Activated CD8-positive, alpha-beta memory T cell treated with anti-CD3 and anti-CD28 coated beads, Interleukin-2, amount 50 U/mL, for 4 hours (primary cell): ENCODE results near the gene RYR3.

Experiments used
- DNase-seq: peaks from one replicate; pipeline ENCODE4 v3.0.0-alpha.2; 2020

The RYR3 gene

GRCh38 chr15:33729653-33730052 is 418.9 kb downstream of the RYR3 start:
- no peak for DNase-seq

GRCh38 chr15:33730815-33731214 is 420.0 kb downstream of the RYR3 start:
- no peak for DNase-seq

GRCh38 chr15:33735143-33735542 is 424.4 kb downstream of the RYR3 start:
- DNase-seq = no peak

GRCh38 chr15:33735637-33736247 is 425.0 kb downstream of the RYR3 start:
- DNase-seq = no peak

GRCh38 chr15:33737687-33738601 is 427.2 kb downstream of the RYR3 start:
- peak; percentile 24 for DNase-seq

GRCh38 chr15:33738941-33739664 is 428.3 kb downstream of the RYR3 start:
- DNase-seq = no peak

- no peak for DNase-seq
These were observed 431.5 kb downstream of the RYR3 start for GRCh38 chr15:33742306-33742705.

- no peak for DNase-seq
These were observed 432.0 kb downstream of the RYR3 start for GRCh38 chr15:33742800-33743199.

GRCh38 chr15:33746203-33746602 is 435.4 kb downstream of the RYR3 start:
- no peak for DNase-seq

GRCh38 chr15:33753012-33753411 is 442.2 kb downstream of the RYR3 start:
- no peak for DNase-seq

GRCh38 chr15:33754242-33754641 is 443.5 kb downstream of the RYR3 start:
- DNase-seq = no peak

- DNase-seq = no peak
These were observed 446.2 kb downstream of the RYR3 start for GRCh38 chr15:33756961-33757360.

GRCh38 chr15:33757516-33758232 is 446.9 kb downstream of the RYR3 start:
- no peak for DNase-seq

GRCh38 chr15:33766389-33766788 is 455.6 kb downstream of the RYR3 start:
- no peak for DNase-seq

GRCh38 chr15:33768670-33769190 is 458.0 kb downstream of the RYR3 start:
- DNase-seq = no peak

- DNase-seq = no peak
These were observed 463.2 kb downstream of the RYR3 start for GRCh38 chr15:33773969-33774368.

GRCh38 chr15:33778852-33779251 is 468.1 kb downstream of the RYR3 start:
- DNase-seq = no peak

GRCh38 chr15:33780011-33780768 is 469.4 kb downstream of the RYR3 start:
- DNase-seq = no peak

GRCh38 chr15:33782966-33783365 is 472.2 kb downstream of the RYR3 start:
- DNase-seq = no peak

GRCh38 chr15:33785366-33785765 is 474.6 kb downstream of the RYR3 start:
- no peak for DNase-seq

GRCh38 chr15:33788906-33789540 is 478.3 kb downstream of the RYR3 start:
- DNase-seq = no peak
